Breast epithelium (tissue), 4 donors: ENCODE results near the gene EPN2. TPM values are rescaled to one million over a fixed set of nuclear protein-coding genes. Genes with fewer than 3 reads are reported as not detected.
"Not testable (repeated sequence)": the region's sequence is repeated elsewhere in the genome, so short reads cannot be mapped to it uniquely, and the experiment has no call there.

ENCODE experiments used
- DNase-seq, 2 donors: peaks; one replicate each; pipeline ENCODE4 v3.0.0-alpha.2; 2019; ENCODE audit warnings: low spot score in 2 of 2
- H3K27ac ChIP-seq, 2 donors: fragments of 200-600 bp; sonication (generic) in 1 of 2; one replicate each; pipeline ENCODE4 v1.5.1; 2016 to 2019; ENCODE audit warnings: mild to moderate bottlenecking in 1 of 2
- H3K27me3 ChIP-seq, 2 donors: fragments of 200-600 bp; sonication (generic) in 1 of 2; one replicate each; pipeline versions ENCODE4 v1.5.1 to v1.6.0; 2017 to 2019; ENCODE audit warnings: control low read depth in 1 of 2, mild to moderate bottlenecking in 1 of 2
- H3K36me3 ChIP-seq: fragments of 200-600 bp; one replicate; pipeline ENCODE4 v1.5.1; 2019
- H3K4me1 ChIP-seq, 2 donors: fragments of 200-600 bp; sonication (generic); one replicate each; pipeline ENCODE4 v1.5.1; 2016 to 2019; ENCODE audit warnings: control low read depth in 1 of 2
- H3K4me3 ChIP-seq, 3 donors: fragments of 200-600 bp; sonication (generic); 1 replicate in 2 of 3; 2 replicates in 1 of 3; pipeline ENCODE4 v1.5.1; 2016 to 2019; ENCODE audit warnings: mild to moderate bottlenecking in 3 of 3, moderate library complexity in 2 of 3
- H3K9me3 ChIP-seq, 2 donors: fragments of 200-600 bp; sonication (generic) in 1 of 2; one replicate each; pipeline ENCODE4 v1.5.1; 2016 to 2019; ENCODE audit warnings: control low read depth in 1 of 2
- POLR2A ChIP-seq: fragments of 450-650 bp; IDR thresholded peaks from one replicate; pipeline ENCODE4 v1.6.1; 2016; ENCODE audit warnings: antibody characterized with exemption, mild to moderate bottlenecking, moderate library complexity
- POLR2AphosphoS5 ChIP-seq, 3 donors: sonication (generic); formaldehyde crosslinking; IDR thresholded peaks; one replicate each; pipeline ENCODE4 v1.6.1; 2017; ENCODE audit warnings: antibody characterized with exemption in 3 of 3
- intact Hi-C: fragments of 100-400 bp; cut with DNase I; formaldehyde crosslinking; loops from one replicate; pipeline ENCODE4 v1.15.1; 2023; ENCODE audit warnings: low total_unique reads
- total RNA-seq, 3 donors: library from RNA; depleted of rRNA; stranded (reverse); fragments of >200 nt; gene quantifications; one replicate each; pipeline ENCODE4 v1.1.0, GENCODE V29; 2016
- TF ChIP-seq, protein P1 (sequence below), 3 donors: fragments of 450-650 bp; IDR thresholded peaks; one replicate each; pipeline ENCODE4 v1.5.1; 2016 to 2017; ENCODE audit warnings: antibody characterized with exemption in 3 of 3, mild to moderate bottlenecking in 3 of 3, moderate library complexity in 3 of 3

Gene EPN2
- total RNA-seq, 3 donors from 2014 or later: 26.6 to 36.7 (median 30.6) TPM

DNA sequence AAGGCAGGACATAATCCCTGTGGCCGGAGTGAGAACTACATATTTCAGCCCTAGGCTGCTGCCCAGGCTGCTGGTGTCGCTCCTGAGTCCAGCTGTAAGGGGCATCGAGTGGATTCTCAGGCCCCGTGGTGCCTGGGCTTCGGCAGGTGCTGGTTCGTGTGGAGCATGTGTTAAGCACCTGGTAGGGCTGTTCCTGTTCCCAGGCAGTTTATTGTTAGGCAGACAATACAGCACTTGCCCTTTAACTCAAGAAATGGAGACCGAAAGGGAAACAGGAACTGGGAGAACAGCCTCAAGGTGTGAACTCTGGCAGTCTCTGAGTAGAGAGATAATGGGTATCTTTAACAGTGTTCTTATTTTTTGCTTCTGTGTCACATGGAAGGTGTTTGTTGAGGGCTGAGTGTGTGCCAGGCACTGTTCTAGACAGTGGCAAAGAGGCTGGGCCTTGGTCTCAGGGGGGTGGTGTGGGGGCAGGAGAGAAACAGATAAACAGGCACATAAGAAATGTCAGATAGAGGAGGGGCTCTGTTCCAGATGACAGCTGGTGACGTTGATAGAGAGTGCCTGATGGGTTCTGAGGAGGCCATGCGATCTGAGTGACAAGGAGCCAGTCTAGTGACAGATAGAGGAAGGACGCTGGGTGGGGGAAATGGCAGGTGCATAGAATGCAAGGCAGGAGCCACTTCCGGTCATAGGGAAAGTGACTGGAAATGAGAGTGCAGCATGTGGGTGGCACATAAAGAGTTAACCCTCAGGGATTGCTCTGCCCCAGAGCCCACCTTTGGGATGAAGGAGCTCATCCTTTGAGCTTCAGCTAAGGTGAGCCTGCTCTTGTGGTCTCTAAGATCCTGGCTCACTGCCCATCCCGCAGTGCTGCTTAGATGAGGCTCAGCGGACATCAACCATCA, 33.8 kb downstream of the EPN2 start:
- intact Hi-C loops: no loop called here
- Histone ChIP-seq H3K4me3 (no peak overlapping the region), H3K9me3 (no peaks in the 10 kb centered on the region), H3K27ac (peak overlapping the region; percentile 34 to 53), H3K27me3 (no peaks in the 10 kb centered on the region), H3K36me3 (no peaks in the 10 kb centered on the region), H3K4me1 (peaks cover 4 to 19% of the 10 kb centered on the region in 2 donors)
- DNase-seq: no peak
- TF ChIP-seq POLR2A (no peak), POLR2AphosphoS5 (IDR thresholded peaks at IDR 0.05) (no peak)

DNA sequence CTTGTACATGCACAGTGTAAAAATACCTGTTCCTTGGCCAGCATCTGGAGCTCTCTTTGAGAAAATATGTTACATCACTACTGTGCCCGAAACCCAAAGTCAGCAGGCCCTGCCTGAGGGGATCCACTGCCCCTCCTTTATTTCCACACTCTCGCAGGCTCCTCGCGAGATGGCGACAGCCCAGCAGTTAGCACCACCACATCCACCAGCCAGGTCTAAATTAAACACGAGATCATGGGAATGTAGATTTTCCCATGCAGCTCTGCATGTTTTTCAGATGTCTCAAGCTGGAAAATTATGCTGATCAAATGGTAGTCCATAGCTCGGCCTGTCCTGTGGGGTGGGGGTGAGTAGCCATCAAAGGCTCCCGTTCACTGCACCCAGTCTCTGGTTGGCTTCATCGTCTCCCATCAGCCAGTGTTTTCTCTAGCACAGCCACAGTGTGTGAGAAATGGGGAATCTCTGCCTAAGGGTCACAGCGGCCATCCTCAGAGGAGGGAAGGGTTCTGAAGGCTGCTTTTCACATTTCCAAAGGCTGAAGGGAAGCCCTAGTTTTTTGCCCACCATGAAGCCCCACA, 34.7 kb downstream of the EPN2 start:
- Histone ChIP-seq H3K27me3 (no peaks in the 10 kb centered on the region), H3K9me3 (no peaks in the 10 kb centered on the region), H3K27ac (peak overlapping the region; percentile 19 to 53), H3K4me3 (no peak overlapping the region), H3K4me1 (peaks cover 4 to 19% of the 10 kb centered on the region in 2 donors), H3K36me3 (no peaks in the 10 kb centered on the region)
- intact Hi-C loops: no loop called here
- DNase-seq: no peak
- TF ChIP-seq POLR2A (no peak), POLR2AphosphoS5 (IDR thresholded peaks at IDR 0.05) (peak in 2 of 3 donors; percentile 27)
- TF ChIP-seq, protein P1, sequence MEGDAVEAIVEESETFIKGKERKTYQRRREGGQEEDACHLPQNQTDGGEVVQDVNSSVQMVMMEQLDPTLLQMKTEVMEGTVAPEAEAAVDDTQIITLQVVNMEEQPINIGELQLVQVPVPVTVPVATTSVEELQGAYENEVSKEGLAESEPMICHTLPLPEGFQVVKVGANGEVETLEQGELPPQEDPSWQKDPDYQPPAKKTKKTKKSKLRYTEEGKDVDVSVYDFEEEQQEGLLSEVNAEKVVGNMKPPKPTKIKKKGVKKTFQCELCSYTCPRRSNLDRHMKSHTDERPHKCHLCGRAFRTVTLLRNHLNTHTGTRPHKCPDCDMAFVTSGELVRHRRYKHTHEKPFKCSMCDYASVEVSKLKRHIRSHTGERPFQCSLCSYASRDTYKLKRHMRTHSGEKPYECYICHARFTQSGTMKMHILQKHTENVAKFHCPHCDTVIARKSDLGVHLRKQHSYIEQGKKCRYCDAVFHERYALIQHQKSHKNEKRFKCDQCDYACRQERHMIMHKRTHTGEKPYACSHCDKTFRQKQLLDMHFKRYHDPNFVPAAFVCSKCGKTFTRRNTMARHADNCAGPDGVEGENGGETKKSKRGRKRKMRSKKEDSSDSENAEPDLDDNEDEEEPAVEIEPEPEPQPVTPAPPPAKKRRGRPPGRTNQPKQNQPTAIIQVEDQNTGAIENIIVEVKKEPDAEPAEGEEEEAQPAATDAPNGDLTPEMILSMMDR (IDR thresholded peaks at IDR 0.05): no peak

DNA sequence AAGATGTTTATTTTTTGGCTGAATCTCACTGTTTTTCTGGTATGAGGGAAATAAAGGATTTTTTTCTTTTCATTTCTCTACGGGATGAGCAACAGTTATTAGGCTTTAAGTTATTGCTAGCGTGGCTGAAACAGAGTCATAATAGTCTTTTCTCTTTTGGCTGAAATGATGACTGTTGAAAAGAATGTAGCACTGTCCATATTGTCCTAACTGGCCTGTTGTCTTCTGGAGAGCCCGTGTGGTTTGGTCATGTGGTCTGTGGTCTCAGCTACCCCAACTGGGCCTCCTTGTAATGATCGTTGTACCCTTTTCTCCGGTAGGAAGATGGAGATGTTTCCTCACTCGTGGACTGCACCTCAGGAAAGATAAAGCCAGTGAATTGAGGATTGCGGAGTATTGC, 36.6 kb downstream of the EPN2 start:
- peak overlapping the region in 1 of 2 donors; percentile 48 for H3K27ac ChIP-seq
- intact Hi-C loops: no loop called here
- no peak for DNase-seq
- H3K36me3 ChIP-seq: no peaks in the 10 kb centered on the region
- no peaks in the 10 kb centered on the region for H3K9me3 ChIP-seq
- H3K4me1 ChIP-seq: peaks cover 4 to 11% of the 10 kb centered on the region in 2 donors
- TF ChIP-seq POLR2A (no peak), POLR2AphosphoS5 (IDR thresholded peaks at IDR 0.05) (no peak)
- TF ChIP-seq, protein P1 (IDR thresholded peaks at IDR 0.05): no peak
- H3K27me3 ChIP-seq: no peaks in the 10 kb centered on the region
- H3K4me3 ChIP-seq: no peak overlapping the region

DNA sequence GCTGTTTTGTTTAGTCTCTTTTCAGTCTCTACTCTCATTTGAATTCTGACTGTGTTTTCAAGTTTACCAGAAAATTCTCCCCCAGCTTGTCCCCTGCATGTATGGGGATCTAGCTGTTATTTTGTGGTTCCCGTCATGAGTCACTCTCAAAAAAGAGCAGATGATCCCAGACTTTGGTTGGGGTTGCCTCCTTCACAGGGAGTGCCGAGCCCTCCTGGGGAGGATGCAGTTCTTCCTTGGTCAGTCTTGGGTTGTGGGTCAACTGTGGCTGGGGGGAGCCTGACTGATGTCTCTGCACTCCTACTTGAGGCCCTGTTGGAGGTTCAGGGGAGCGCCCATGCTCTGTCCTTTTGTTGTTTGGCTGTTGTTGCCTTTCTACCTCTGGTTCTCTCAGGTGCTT, 37.7 kb downstream of the EPN2 start:
- TF ChIP-seq POLR2AphosphoS5 (IDR thresholded peaks at IDR 0.05): no peak
- TF ChIP-seq POLR2A: no peak
- TF ChIP-seq, protein P1 (IDR thresholded peaks at IDR 0.05): no peak
- DNase-seq: no peak
- Histone ChIP-seq H3K36me3 (no peaks in the 10 kb centered on the region), H3K4me1 (peaks cover 0 to 4% of the 10 kb centered on the region in 2 donors), H3K4me3 (no peak overlapping the region), H3K27ac (peak overlapping the region in 1 of 2 donors; percentile 48), H3K9me3 (no peaks in the 10 kb centered on the region), H3K27me3 (no peaks in the 10 kb centered on the region)
- intact Hi-C loops: no loop called here

DNA sequence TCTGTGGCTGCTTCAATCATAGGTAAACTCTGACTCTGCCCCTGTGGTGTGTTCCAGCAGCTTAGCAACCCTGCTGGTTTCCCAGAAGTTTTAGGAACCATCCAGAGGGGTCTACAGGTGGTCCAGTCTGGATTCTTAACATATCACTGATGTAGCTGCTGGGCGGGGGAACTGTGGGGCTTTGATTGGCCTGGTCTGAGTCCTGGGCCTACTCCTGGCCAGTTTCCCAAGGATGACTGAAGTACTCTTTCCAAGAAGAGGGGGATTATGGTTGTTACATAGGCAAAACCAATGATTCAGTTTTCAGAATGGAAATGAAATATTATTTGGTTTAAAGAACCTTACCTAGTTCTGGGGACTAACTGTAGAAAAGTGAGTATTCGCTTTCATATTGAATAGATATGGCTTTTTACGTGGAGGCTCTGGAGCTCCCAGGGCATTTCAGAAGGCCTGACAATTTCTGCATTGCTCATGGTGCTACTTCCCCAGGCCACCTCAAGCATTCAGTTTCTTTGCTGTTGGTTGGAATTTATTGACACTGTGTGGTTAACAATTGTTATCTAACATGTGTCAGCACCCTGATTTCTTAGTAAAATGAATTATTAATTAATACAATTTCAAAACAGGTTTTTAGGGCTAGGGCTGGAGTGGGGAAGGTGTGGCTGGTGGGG, 38.4 kb downstream of the EPN2 start:
- peaks cover 0 to 4% of the 10 kb centered on the region in 2 donors for H3K4me1 ChIP-seq
- H3K27me3 ChIP-seq: no peaks in the 10 kb centered on the region
- H3K27ac ChIP-seq: peak overlapping the region in 1 of 2 donors; percentile 10
- TF ChIP-seq, protein P1 (IDR thresholded peaks at IDR 0.05): no peak
- no peaks in the 10 kb centered on the region for H3K9me3 ChIP-seq
- intact Hi-C loops: no loop called here
- no peak for DNase-seq
- H3K4me3 ChIP-seq: no peak overlapping the region
- H3K36me3 ChIP-seq: no peaks in the 10 kb centered on the region

DNA sequence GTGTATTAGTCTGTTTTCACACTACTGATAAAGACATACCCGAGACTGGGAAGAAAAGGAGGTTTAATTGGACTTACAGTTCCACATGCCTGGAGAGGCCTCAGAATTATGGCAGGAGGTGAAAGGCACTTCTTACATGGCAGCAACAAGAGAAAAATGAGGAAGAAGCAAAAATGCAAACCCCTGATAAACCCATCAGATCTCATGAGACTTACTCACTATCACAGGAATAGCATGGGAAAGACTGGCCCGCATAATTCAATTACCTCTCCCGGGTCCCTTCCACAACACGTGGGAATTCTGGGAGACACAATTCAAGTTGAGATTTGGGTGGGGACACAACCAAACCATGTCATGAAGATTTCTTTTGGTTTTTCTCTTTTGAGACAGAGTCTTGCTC, 41.1 kb downstream of the EPN2 start:
- H3K36me3 ChIP-seq, H3K4me1 ChIP-seq, H3K27me3 ChIP-seq, DNase-seq, intact Hi-C loops, H3K9me3 ChIP-seq, H3K4me3 ChIP-seq: not testable (repeated sequence)
- peak overlapping the region in 1 of 2 donors; percentile 27 for H3K27ac ChIP-seq
